ENCODE results near the gene DNAH8.

The DNAH8 gene

GRCh38 chr6:39021041-39021440, 305.9 kb downstream of the DNAH8 start:
- H3K36me3 Mint-ChIP-seq, result no peaks in the 10 kb centered on the region
- H3K9me3 Mint-ChIP-seq, result no peaks in the 10 kb centered on the region
- CTCF ChIA-PET, result interaction anchor here (1.3 kb wide), 1 partner anchor 290 kb away, joined by 3 read pairs; no protein-coding TSS in a partner anchor
- no peaks in the 10 kb centered on the region for H3K27me3 Mint-ChIP-seq
- H3K4me1 Mint-ChIP-seq, result no peaks in the 10 kb centered on the region
- H3K4me3 Mint-ChIP-seq, result no peak overlapping the region
- H3K27ac Mint-ChIP-seq, result no peak overlapping the region
- DNase-seq, result no peak

- Mint-ChIP-seq H3K4me1 (no peaks in the 10 kb centered on the region), H3K27ac (no peak overlapping the region), H3K36me3 (no peaks in the 10 kb centered on the region), H3K4me3 (no peak overlapping the region), H3K9me3 (no peaks in the 10 kb centered on the region), H3K27me3 (no peaks in the 10 kb centered on the region)
- CTCF ChIA-PET, result interaction anchor here (0.7 to 1.3 kb wide), 2 partner anchors 10 to 289 kb away, joined by 3 read pairs; no protein-coding TSS in a partner anchor
- DNase-seq, result no peak
These were observed 306.7 kb downstream of the DNAH8 start for GRCh38 chr6:39021779-39022178.

GRCh38 chr6:39026175-39026574, 311.1 kb downstream of the DNAH8 start:
- DNase-seq, result no peak
- Mint-ChIP-seq H3K27me3 (peaks cover 13% of the 10 kb centered on the region), H3K4me1 (no peaks in the 10 kb centered on the region), H3K4me3 (no peak overlapping the region), H3K36me3 (no peaks in the 10 kb centered on the region), H3K9me3 (no peaks in the 10 kb centered on the region), H3K27ac (no peak overlapping the region)
- CTCF ChIA-PET, result interaction anchor here (0.6 to 1.3 kb wide), 3 partner anchors 13 to 425 kb away, joined by 3 to 4 read pairs (median 3); no protein-coding TSS in a partner anchor

- CTCF ChIA-PET, result interaction anchor here (1.0 to 2.0 kb wide), 8 partner anchors 9 to 278 kb away, joined by 3 to 6 read pairs (median 4); no protein-coding TSS in a partner anchor
- Mint-ChIP-seq H3K27ac (no peak overlapping the region), H3K27me3 (peaks cover 36% of the 10 kb centered on the region), H3K36me3 (no peaks in the 10 kb centered on the region), H3K9me3 (no peaks in the 10 kb centered on the region), H3K4me1 (no peaks in the 10 kb centered on the region), H3K4me3 (no peak overlapping the region)
- DNase-seq, result peak; percentile 60
These were observed 314.3 kb downstream of the DNAH8 start for GRCh38 chr6:39029156-39030011.

GRCh38 chr6:39035681-39036080, 320.6 kb downstream of the DNAH8 start:
- Mint-ChIP-seq H3K27ac (no peak overlapping the region), H3K9me3 (no peaks in the 10 kb centered on the region), H3K36me3 (no peaks in the 10 kb centered on the region), H3K4me1 (no peaks in the 10 kb centered on the region), H3K4me3 (no peak overlapping the region), H3K27me3 (peaks cover 70% of the 10 kb centered on the region)
- CTCF ChIA-PET, result no interaction called here
- DNase-seq, result no peak

GRCh38 chr6:39037082-39037508, 322.0 kb downstream of the DNAH8 start:
- no peaks in the 10 kb centered on the region for H3K4me1 Mint-ChIP-seq
- no peak overlapping the region for H3K4me3 Mint-ChIP-seq
- H3K27ac Mint-ChIP-seq, result no peak overlapping the region
- CTCF ChIA-PET, result interaction anchor here (1.1 to 1.7 kb wide), 2 partner anchors 8 kb away, joined by 3 to 6 read pairs; no protein-coding TSS in a partner anchor
- peaks cover 76% of the 10 kb centered on the region for H3K27me3 Mint-ChIP-seq
- H3K36me3 Mint-ChIP-seq, result no peaks in the 10 kb centered on the region
- H3K9me3 Mint-ChIP-seq, result no peaks in the 10 kb centered on the region
- DNase-seq, result no peak

- no peak for DNase-seq
- Mint-ChIP-seq H3K27me3 (peaks cover 74% of the 10 kb centered on the region), H3K27ac (no peak overlapping the region), H3K36me3 (no peaks in the 10 kb centered on the region), H3K4me3 (no peak overlapping the region), H3K9me3 (peaks cover 3% of the 10 kb centered on the region), H3K4me1 (no peaks in the 10 kb centered on the region)
- CTCF ChIA-PET, result interaction anchor here (1.7 kb wide), 1 partner anchor 8 kb away, joined by 6 read pairs; no protein-coding TSS in a partner anchor
These were observed 322.6 kb downstream of the DNAH8 start for GRCh38 chr6:39037707-39038106.

GRCh38 chr6:39040080-39040673, 325.1 kb downstream of the DNAH8 start:
- no peaks in the 10 kb centered on the region for H3K4me1 Mint-ChIP-seq
- no peak overlapping the region for H3K4me3 Mint-ChIP-seq
- CTCF ChIA-PET, result interaction anchor here (0.8 to 1.0 kb wide), 2 partner anchors 11 kb away, joined by 3 read pairs; no protein-coding TSS in a partner anchor
- H3K9me3 Mint-ChIP-seq, result peaks cover 3% of the 10 kb centered on the region
- no peaks in the 10 kb centered on the region for H3K36me3 Mint-ChIP-seq
- no peak for DNase-seq
- peaks cover 69% of the 10 kb centered on the region for H3K27me3 Mint-ChIP-seq
- no peak overlapping the region for H3K27ac Mint-ChIP-seq

GRCh38 chr6:39041072-39041471, 326.0 kb downstream of the DNAH8 start:
- peaks cover 63% of the 10 kb centered on the region for H3K27me3 Mint-ChIP-seq
- DNase-seq, result no peak

GRCh38 chr6:39043776-39044175, 328.7 kb downstream of the DNAH8 start:
- peaks cover 65% of the 10 kb centered on the region for H3K27me3 Mint-ChIP-seq
- no peaks in the 10 kb centered on the region for H3K4me1 Mint-ChIP-seq
- CTCF ChIA-PET, result no interaction called here
- peaks cover 3% of the 10 kb centered on the region for H3K9me3 Mint-ChIP-seq
- no peak overlapping the region for H3K27ac Mint-ChIP-seq
- no peak overlapping the region for H3K4me3 Mint-ChIP-seq
- H3K36me3 Mint-ChIP-seq, result no peaks in the 10 kb centered on the region
- no peak for DNase-seq

More at GRCh38 chr6:39041072-39041471, 326.0 kb downstream of the DNAH8 start:
- Mint-ChIP-seq H3K27ac (no peak overlapping the region), H3K4me1 (no peaks in the 10 kb centered on the region), H3K36me3 (no peaks in the 10 kb centered on the region), H3K9me3 (peaks cover 3% of the 10 kb centered on the region), H3K4me3 (no peak overlapping the region)
- CTCF ChIA-PET, result interaction anchor here (0.5 to 1.0 kb wide), 2 partner anchors 12 to 650 kb away, joined by 3 read pairs; no protein-coding TSS in a partner anchor

- peaks cover 3% of the 10 kb centered on the region for H3K9me3 Mint-ChIP-seq
- no peak overlapping the region for H3K27ac Mint-ChIP-seq
- H3K4me1 Mint-ChIP-seq, result peaks cover 2% of the 10 kb centered on the region
- H3K36me3 Mint-ChIP-seq, result no peaks in the 10 kb centered on the region
- no peak for DNase-seq
- CTCF ChIA-PET, result interaction anchor here (1.7 kb wide), 1 partner anchor 259 kb away, joined by 5 read pairs; no protein-coding TSS in a partner anchor
- H3K4me3 Mint-ChIP-seq, result no peak overlapping the region
- peaks cover 67% of the 10 kb centered on the region for H3K27me3 Mint-ChIP-seq
These were observed 329.1 kb downstream of the DNAH8 start for GRCh38 chr6:39044181-39044580.

- Mint-ChIP-seq H3K36me3 (no peaks in the 10 kb centered on the region), H3K9me3 (peaks cover under 1% of the 10 kb centered on the region), H3K27me3 (peaks cover 75% of the 10 kb centered on the region), H3K27ac (no peak overlapping the region), H3K4me3 (no peak overlapping the region), H3K4me1 (peaks cover 11% of the 10 kb centered on the region)
- CTCF ChIA-PET, result interaction anchor here (0.6 to 0.9 kb wide), 2 partner anchors 44 to 119 kb away, joined by 3 read pairs; no protein-coding TSS in a partner anchor
- no peak for DNase-seq
These were observed 332.6 kb downstream of the DNAH8 start for GRCh38 chr6:39047434-39048327.

- peaks cover 11% of the 10 kb centered on the region for H3K4me1 Mint-ChIP-seq
- CTCF ChIA-PET, result no interaction called here
These were observed 333.6 kb downstream of the DNAH8 start, which contains the start of gene GLP1R for GRCh38 chr6:39048481-39049399. Gene GLP1R (plus strand): TSS chr6:39048781. CDS start chr6:39048841, 60 bp downstream.

More at GRCh38 chr6:39048481-39049399, 333.6 kb downstream of the DNAH8 start, which contains the start of gene GLP1R:
- Mint-ChIP-seq H3K27me3 (peaks cover 73% of the 10 kb centered on the region), H3K9me3 (no peaks in the 10 kb centered on the region), H3K27ac (no peak within 1 kb of the TSS), H3K36me3 (no peaks in the 10 kb centered on the region), H3K4me3 (no peak within 1 kb of the TSS)
- no peak for DNase-seq

All from activated naive CD4-positive, alpha-beta T cell treated with anti-CD3 and anti-CD28 coated beads, Interleukin-2, amount 10 ng/mL, durations not matched to agents 7 days and 5 days (primary cell).